Bronchial epithelial cell (primary cell): ENCODE measurements around the gene LRRN2. TPM values are rescaled to one million over a fixed set of nuclear protein-coding genes. Genes with fewer than 3 reads are reported as not detected.

Experiments
- DNase-seq: peaks from one replicate; pipeline ENCODE4 v3.0.0-alpha.2; 2010; ENCODE audit warnings: low read depth
- FAIRE-seq: peaks from 2 replicates; lab custom pipeline; 2011; peaks lifted over from hg19 to GRCh38; lab: Jason Lieb, UNC
- H3K27me3 ChIP-seq: 2 replicates; pipeline ENCODE4 v1.5.1; 2011; ENCODE audit warnings: low read length; ENCODE audit not compliant: control insufficient read depth, insufficient read depth
- H3K36me3 ChIP-seq: 2 replicates; pipeline ENCODE4 v1.5.1; 2011; ENCODE audit warnings: low read length; ENCODE audit not compliant: control insufficient read depth, insufficient read depth
- H3K4me3 ChIP-seq: 2 replicates; pipeline ENCODE4 v1.5.1; 2011; ENCODE audit warnings: mild to moderate bottlenecking, low read depth, low read length, control low read depth
- CTCF ChIP-seq: IDR thresholded peaks from 2 replicates; pipeline ENCODE4 v1.5.1; 2011; ENCODE audit warnings: mild to moderate bottlenecking, moderate library complexity, low read length, control low read depth, inconsistent platforms; ENCODE audit not compliant: insufficient read depth, severe bottlenecking
- total RNA-seq: library from RNA; depleted of rRNA; stranded (reverse); fragments of >200 nt; gene quantifications from 2 replicates; pipeline ENCODE4 v1.2.1, GENCODE V29; 2014

Gene LRRN2
- total RNA-seq, 1 donor from 2014 or later, result not detected

GRCh38 chr1:204602871-204603542, 82.5 kb downstream of the LRRN2 start:
- Histone ChIP-seq H3K36me3 (no peaks in the 10 kb centered on the region), H3K27me3 (no peaks in the 10 kb centered on the region), H3K4me3 (no peak overlapping the region)
- FAIRE-seq (no peak), DNase-seq (no peak)
- TF ChIP-seq CTCF, result no peak

- TF ChIP-seq CTCF, result no peak
- no peaks in the 10 kb centered on the region for H3K27me3 ChIP-seq
- no peak overlapping the region for H3K4me3 ChIP-seq
- no peak for DNase-seq
- no peaks in the 10 kb centered on the region for H3K36me3 ChIP-seq
- FAIRE-seq, result no peak
Measured at GRCh38 chr1:204602111-204602579, 83.4 kb downstream of the LRRN2 start.

GRCh38 chr1:204600968-204601367, 84.6 kb downstream of the LRRN2 start:
- FAIRE-seq (no peak), DNase-seq (no peak)
- Histone ChIP-seq H3K27me3 (no peaks in the 10 kb centered on the region), H3K36me3 (no peaks in the 10 kb centered on the region), H3K4me3 (no peak overlapping the region)
- TF ChIP-seq CTCF, result no peak

- FAIRE-seq, result no peak
- no peak for DNase-seq
- Histone ChIP-seq H3K4me3 (no peak overlapping the region), H3K36me3 (no peaks in the 10 kb centered on the region), H3K27me3 (no peaks in the 10 kb centered on the region)
- no peak for TF ChIP-seq CTCF
Measured at GRCh38 chr1:204600203-204600602, 85.3 kb downstream of the LRRN2 start.

GRCh38 chr1:204599596-204599995, 85.9 kb downstream of the LRRN2 start:
- Histone ChIP-seq H3K4me3 (no peak overlapping the region), H3K36me3 (no peaks in the 10 kb centered on the region), H3K27me3 (no peaks in the 10 kb centered on the region)
- FAIRE-seq (no peak), DNase-seq (no peak)
- no peak for TF ChIP-seq CTCF

- H3K4me3 ChIP-seq, result no peak overlapping the region
- FAIRE-seq, result no peak
- H3K27me3 ChIP-seq, result no peaks in the 10 kb centered on the region
- DNase-seq, result no peak
- TF ChIP-seq CTCF, result no peak
- H3K36me3 ChIP-seq, result no peaks in the 10 kb centered on the region
Measured at GRCh38 chr1:204599098-204599497, 86.4 kb downstream of the LRRN2 start.
